A673 (cell line): ENCODE measurements around the gene CASQ2.

Source experiments
- EZH2 ChIP-seq: fragments of 200-600 bp; sonication (generic); IDR thresholded peaks from 2 replicates; pipeline ENCODE4 v1.6.1; 2017; ENCODE audit warnings: borderline replicate concordance, low read depth, mild to moderate bottlenecking, mixed read lengths, antibody characterized with exemption, low read length; ENCODE audit not compliant: poor library complexity, severe bottlenecking
- TF ChIP-seq, protein P1 (sequence below): fragments of 300-800, 200-600 bp; sonication (generic); conservative IDR thresholded peaks from 2 replicates; pipeline ENCODE4 v1.5.1; 2017; ENCODE audit warnings: low read depth, mild to moderate bottlenecking, antibody characterized with exemption, low read length, moderate library complexity, mixed read lengths

DNA sequence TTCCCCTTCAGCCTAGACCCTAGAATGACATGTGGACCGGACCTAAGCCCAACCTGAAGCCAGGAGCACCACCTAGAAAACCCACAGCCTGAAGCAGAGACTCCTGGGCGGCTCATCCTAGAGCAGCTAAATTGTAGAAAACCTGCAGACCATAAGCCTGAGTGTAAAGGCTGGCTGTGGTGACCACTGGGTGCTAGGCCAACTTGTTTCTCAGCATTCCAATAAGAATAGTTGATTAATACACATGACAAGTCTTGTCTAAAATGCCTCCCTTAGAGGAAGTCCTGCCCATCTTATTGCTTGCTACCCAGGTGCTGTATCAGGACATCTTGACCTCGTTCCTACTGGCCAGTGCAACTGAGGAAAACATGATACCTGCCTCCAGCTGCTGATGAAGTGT is 23.3 kb upstream of the CASQ2 start:
- TF ChIP-seq, protein P1, sequence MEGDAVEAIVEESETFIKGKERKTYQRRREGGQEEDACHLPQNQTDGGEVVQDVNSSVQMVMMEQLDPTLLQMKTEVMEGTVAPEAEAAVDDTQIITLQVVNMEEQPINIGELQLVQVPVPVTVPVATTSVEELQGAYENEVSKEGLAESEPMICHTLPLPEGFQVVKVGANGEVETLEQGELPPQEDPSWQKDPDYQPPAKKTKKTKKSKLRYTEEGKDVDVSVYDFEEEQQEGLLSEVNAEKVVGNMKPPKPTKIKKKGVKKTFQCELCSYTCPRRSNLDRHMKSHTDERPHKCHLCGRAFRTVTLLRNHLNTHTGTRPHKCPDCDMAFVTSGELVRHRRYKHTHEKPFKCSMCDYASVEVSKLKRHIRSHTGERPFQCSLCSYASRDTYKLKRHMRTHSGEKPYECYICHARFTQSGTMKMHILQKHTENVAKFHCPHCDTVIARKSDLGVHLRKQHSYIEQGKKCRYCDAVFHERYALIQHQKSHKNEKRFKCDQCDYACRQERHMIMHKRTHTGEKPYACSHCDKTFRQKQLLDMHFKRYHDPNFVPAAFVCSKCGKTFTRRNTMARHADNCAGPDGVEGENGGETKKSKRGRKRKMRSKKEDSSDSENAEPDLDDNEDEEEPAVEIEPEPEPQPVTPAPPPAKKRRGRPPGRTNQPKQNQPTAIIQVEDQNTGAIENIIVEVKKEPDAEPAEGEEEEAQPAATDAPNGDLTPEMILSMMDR: no peak
- no peak for TF ChIP-seq EZH2
